ENCODE data around the gene PABPN1. TPM values are rescaled to one million over a fixed set of nuclear protein-coding genes. Genes with fewer than 3 reads are reported as not detected.
A peak's percentile ranks its signal among the peaks of the same experiment; 100 is the strongest.

The PABPN1 gene
- total RNA-seq, 1 experiment from 2014 or later, result 184 TPM

- ChIA-PET CTCF (no interaction called here), POLR2A (no interaction called here), RAD21 (ENCODE audit: low non-redundant PET in 1 of 2, low total read pairs in 2 of 2, uncharacterized antibody in 2 of 2, unreplicated experiment in 2 of 2) (no interaction called here)
- H3K36me3 ChIP-seq (ENCODE audit: control insufficient read depth in 1 of 2, insufficient read depth in 2 of 2, low read length in 2 of 2), result no peaks in the 10 kb centered on the region
- ATAC-seq, result peak; percentile 16
- H3K4me1 ChIP-seq (ENCODE audit: control insufficient read depth in 1 of 2, insufficient read depth in 2 of 2, low read length in 2 of 2), result 0 out of 4 replicates have a peak, but pooled peaks cover 0 to 2% of the 10 kb centered on the region in 2 experiments
- no peaks in the 10 kb centered on the region for H4K20me1 ChIP-seq (ENCODE audit: insufficient read depth)
- H2AFZ ChIP-seq (ENCODE audit: low read depth, low read length, poor library complexity, severe bottlenecking), result no peak overlapping the region
- no peaks in the 10 kb centered on the region for H3K9me3 ChIP-seq (ENCODE audit: control insufficient read depth in 1 of 2, insufficient read depth in 1 of 2, low read depth in 1 of 2, low read length in 2 of 2)
- H3K9me2 ChIP-seq (ENCODE audit: insufficient read depth), result no peaks in the 10 kb centered on the region
- H3K4me3 ChIP-seq (replicated peaks in 1 of 2; ENCODE audit: low read depth in 1 of 2, low read length in 2 of 2), result peak overlapping the region; percentile 50 to 60
- peak overlapping the region; percentile 72 for H3K4me2 ChIP-seq (ENCODE audit: low read length)
- intact Hi-C loops (cut with micrococcal nuclease), result no loop called here
- H3K27me3 ChIP-seq (ENCODE audit: insufficient read depth, low read length), result no peaks in the 10 kb centered on the region
- H3K79me2 ChIP-seq (ENCODE audit: insufficient read depth, low read length), result no peaks in the 10 kb centered on the region
- peak overlapping the region; percentile 25; the same call in 1 of the 2 replicates for H3K27ac ChIP-seq (ENCODE audit: low read depth, low read length)
- no TSS peak for BruUV-seq (replicated peaks)
- TF ChIP-seq, protein P1, sequence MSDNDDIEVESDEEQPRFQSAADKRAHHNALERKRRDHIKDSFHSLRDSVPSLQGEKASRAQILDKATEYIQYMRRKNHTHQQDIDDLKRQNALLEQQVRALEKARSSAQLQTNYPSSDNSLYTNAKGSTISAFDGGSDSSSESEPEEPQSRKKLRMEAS (IDR thresholded peaks at IDR 0.05), result no peak
- TF ChIP-seq CEBPB (IDR thresholded peaks at IDR 0.05; ENCODE audit: low read depth) (no peak), TCF7L2 (IDR thresholded peaks at IDR 0.05; ENCODE audit: borderline replicate concordance, extremely low read depth, insufficient read depth, insufficient read length) (no peak), ZNF274 (IDR thresholded peaks at IDR 0.05; ENCODE audit: low read depth, low read length) (no peak), EZH2phosphoT487 (IDR thresholded peaks at IDR 0.05; ENCODE audit: borderline replicate concordance) (no peak), SRF (IDR thresholded peaks at IDR 0.05; ENCODE audit: low read depth) (no peak), FOSL1 (IDR thresholded peaks at IDR 0.05; ENCODE audit: low read depth) (no peak), RAD21 (IDR thresholded peaks at IDR 0.05; ENCODE audit: low read depth) (no peak), SIN3A (IDR thresholded peaks at IDR 0.05; ENCODE audit: low read depth) (no peak), SP1 (IDR thresholded peaks at IDR 0.05; ENCODE audit: low read depth) (no peak), ZFX (IDR thresholded peaks at IDR 0.05) (no peak), POLR2A (IDR thresholded peaks at IDR 0.05; ENCODE audit: borderline replicate concordance, extremely low read depth, insufficient read depth, insufficient read length) (no peak), YY1 (IDR thresholded peaks at IDR 0.05; ENCODE audit: extremely low read depth, insufficient replicate concordance, low read depth, low read length) (no peak)
- DNase-seq (ENCODE audit: low read depth, low spot score), result no peak
- peak overlapping the region; percentile 41 for H3K9ac ChIP-seq (ENCODE audit: low read length)
These were observed 30.6 kb downstream of the PABPN1 start for GRCh38 chr14:23351681-23352505.
